HS-5 (cell line): Measurements from ENCODE around the gene STX3.
"Not testable (repeated sequence)": the region's sequence is repeated elsewhere in the genome, so short reads cannot be mapped to it uniquely, and the experiment has no call there.

ENCODE experiments used
- DNase-seq: peaks from one replicate; pipeline ENCODE4 v3.0.0-alpha.2; 2012; ENCODE audit warnings: low read depth

STX3 gene

DNA sequence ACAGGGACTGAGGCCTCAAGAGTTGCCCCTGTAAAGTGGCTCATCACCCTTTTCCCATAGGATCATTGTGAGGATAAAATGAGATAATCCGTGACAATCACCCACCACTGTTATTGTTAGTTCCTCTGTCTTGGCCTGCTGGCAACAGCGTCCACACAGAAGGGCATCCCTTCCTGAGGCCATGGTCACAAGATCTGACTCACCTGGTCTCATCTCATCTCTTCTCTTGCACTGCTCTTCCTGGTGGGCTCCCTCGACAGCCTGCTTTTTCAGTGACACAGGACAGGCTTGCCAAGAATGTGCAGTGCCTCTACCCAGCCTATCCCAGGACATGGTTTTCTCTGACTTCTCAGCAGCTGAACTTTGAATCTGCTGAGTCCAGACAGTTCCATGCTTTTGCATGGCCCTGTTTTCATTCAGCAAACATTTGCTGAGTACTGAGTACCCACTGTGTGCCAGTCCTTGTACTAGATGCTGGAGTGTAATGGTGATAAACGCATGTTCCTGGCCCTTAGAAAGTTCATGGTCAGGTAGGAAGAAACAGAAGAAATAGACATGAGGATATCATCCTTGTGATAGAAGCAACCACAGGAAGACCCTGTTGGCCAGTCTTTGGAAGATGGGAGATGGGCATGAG, 3.3 kb downstream of the STX3 start:
- DNase-seq: no peak

DNA sequence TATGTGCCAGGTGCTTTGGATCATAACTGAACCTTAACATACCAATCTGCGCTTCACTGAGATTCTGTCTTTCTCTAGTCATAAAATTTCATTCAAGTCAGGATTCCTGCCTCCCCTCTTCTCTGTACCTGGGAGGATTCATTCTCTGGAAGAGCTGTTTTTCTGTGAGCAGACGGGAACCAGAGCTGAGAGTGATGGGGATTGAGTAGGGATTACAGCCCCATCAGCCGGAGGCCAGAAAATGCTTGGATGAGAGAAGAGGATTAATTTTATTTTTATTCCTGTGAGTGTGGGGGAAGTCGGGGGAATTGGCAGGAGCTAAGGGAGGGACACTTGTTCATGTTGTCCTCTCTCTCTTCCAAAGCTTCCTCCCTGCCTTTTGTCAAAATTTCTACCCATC, 4.7 kb downstream of the STX3 start:
- no peak for DNase-seq

DNA sequence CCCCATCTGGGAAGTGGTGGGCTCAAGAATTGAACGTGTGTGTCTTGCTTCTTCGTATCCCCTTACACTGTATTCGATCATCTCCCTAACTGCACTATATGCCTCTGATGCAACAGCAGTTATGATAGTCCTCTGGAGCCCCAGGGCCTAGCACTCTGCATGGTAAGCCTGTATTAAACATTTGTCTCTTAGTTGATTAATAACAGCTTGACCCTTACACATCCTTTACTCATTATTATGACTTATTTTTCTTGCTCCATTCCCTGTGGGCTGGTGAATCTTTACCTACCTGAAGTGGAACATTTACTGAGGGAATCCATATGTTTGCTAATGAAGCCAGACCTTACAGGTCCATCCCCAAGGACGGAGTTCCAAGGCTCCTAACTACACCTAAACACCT, 5.6 kb downstream of the STX3 start:
- DNase-seq: no peak

DNA sequence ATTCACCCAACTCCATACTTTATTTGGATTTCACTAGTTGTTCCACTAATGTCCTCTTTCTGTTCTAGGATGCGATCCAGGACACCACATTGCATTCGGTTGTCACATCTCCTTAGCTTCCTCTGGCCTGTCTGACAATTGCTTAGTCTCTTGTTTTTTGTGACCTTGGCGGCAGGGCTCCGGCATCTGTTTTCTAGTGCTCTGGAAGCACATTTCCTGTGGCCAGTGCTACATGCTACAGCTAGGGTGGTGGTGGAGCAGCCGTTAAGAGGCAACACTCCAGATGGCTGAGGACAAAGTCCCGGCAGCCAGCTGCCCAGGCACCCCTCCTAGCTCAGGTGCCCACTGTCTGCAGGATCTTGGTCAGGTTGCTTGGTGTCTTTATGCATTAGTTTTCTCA, 6.8 kb downstream of the STX3 start:
- DNase-seq: no peak

DNA sequence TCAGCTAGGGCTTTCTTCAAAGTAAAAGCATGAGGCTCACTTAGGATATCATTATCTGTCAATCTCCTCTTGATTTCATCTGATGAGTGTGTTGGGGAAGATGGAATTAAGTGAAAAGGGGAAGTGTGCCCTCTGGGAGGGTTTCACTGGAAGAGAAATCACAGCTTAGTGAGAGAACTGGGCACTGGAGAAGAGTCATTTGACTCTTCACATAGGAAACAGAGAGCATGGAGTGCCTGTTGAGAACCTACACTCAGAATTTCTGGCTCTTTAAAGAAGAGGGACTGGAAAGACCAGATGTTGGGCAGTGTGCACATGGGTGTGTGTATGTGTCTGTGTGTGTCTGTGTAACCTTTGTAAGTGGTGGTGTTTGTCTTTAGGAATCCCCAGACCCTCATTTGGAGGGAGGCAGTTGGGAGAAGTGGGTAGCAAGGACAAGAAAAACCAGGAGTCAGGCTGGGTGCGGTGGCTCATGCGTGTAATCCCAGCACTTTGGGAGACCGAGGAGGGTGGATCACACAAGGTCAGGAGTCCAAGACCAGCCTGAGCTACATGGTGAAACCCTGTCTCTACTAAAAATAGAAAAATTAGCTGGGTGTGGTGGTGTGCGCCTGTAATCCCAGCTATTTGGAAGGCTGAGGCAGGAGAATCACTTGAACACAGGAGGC, 10.0 kb downstream of the STX3 start:
- DNase-seq: no peak

DNA sequence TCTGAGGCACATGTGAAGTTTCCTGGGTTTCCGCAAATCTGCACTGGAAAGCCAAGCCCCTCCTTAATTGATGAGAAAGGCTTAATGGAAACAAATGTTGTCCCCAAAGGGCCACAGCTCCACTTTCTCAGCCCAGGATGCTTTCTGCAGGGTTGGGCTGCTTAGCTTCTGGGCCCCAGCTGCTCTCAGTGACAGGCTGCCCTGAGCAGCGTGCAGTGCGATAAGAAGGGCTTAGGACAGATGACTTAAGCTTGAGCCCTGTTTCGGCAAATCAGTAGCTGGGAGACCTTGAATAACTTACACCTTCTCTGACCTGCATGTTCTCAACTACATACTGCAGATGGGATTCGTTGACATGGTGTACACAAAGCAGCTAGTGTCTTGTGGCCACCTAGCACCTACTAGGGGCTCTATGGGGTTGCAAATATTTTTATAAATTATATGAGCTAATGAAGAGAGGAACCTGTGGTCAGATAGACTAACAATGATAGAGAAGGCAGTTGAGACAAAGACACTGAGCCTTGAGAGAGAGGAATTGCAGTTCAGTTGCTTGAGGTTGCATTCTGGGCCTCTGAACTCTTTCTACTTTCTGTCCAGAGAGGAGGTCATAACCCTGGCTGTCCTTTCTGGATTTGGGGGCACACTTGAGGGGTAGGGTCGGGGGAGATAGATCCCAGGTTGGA, 11.5 kb downstream of the STX3 start:
- no peak for DNase-seq

DNA sequence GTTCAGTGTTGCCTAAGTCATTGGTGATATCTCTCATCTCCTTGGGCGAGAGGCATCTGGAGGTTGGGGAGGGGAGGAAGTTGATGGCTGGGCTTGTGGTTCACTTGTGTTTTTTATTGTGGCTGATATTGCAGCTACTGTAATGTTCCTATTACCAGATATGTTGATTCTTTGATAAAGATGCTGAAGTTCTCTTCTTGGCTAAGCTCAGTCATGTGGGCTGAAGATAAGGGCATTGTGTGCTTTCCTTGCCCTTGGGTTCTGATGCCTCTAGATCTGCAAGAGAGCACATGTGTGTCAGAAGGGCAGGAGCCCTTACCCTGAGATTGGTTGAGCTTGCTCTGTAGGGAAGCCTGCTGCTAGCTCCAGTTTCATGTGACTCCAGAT, 12.0 kb downstream of the STX3 start:
- DNase-seq: no peak

DNA sequence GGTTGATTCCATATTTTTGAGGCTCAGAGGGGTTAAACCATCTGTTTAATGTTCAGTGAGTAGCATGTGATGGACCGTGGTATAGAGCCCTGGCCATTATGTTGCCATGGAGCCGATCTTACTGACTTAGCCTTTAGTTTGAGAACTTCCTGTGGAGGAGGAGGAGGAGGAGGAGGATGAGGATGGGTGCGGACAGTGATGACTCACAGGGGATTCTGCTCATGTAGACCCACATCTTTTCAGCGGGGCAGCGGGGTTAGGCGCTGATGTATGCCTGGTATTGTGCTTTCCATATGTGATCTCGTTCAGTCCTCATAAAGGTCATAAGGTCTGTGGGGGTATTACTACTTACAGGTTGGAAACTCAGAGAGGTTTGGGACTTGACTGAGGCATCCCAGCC, 13.9 kb downstream of the STX3 start:
- no peak for DNase-seq

DNA sequence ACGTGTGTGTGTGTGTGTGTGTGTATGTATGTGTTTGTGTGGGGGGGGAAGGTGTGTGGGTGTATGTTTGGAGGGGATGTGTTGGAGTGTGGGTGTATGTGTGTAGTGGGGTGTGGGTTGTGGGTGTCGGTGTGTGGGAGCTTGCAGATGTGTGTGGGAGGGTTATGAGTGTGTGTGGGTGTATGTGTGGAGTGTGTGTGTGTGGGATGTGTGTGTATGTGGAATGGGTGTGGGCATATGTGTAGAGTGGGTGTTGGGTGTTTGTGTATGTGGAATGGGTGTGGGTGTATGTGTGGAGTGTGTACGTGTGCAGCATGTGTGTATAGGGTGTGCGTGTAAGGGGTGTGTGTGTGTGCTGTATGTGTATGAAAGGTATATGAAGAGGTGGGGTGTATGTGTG, 14.7 kb downstream of the STX3 start:
- no peak for DNase-seq

DNA sequence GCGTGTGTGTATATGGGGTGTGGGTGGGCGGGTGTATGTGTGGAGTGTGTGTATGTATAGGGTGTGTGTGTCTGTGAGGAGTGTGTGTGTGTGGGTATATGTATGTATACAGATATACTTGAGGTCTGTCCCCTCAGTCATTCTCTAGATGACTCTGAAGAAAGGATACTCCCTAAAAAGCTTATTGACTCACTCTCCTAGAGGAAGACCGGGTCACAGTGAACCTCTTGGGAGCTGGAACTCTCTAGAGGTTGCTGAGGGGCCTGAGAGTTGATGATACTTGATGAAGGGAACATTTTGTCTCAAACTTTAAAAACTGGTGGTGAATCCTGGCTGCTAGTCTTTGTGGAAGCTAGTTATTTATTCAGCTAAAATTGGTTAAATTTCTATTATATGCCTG, 15.1 kb downstream of the STX3 start:
- DNase-seq: no peak

DNA sequence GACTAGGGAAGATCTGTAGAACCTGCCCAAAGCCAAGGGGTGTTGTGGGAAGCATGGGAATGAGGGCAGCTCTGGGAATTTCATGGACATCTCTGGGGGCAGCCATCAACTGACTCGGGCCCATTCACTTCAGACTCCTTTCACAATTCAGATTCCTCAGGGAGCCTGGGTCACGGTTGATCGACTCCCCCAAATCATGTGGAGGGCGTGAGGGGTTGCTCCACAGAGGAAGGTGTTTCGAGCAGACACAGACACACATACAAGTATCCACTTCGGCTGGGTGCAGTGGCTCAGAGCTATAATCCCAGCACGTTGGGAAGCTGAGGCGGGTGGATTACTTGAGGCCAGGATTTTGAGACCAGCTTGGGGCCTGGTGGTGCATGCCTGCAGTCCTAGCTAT, 15.7 kb downstream of the STX3 start:
- no peak for DNase-seq

DNA sequence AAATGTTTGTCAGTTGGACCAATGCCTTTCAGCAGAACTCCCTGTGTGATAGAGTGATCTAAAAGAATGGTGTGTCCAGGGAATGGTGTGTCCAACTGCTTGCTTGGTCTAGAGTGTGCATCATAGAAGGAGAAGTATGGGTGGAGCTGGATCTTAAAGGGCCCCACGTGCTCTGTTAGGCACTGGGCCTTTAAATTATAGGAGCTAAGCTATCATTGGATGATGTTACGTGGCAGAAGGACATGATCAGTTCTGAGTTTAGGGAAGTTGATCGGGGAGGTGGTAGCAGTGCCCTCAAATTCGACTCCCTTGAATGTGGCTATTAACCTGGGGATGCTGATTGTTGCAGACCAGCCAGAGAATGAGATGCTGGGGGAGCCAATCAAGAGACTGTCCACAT, 16.4 kb downstream of the STX3 start:
- DNase-seq: no peak

DNA sequence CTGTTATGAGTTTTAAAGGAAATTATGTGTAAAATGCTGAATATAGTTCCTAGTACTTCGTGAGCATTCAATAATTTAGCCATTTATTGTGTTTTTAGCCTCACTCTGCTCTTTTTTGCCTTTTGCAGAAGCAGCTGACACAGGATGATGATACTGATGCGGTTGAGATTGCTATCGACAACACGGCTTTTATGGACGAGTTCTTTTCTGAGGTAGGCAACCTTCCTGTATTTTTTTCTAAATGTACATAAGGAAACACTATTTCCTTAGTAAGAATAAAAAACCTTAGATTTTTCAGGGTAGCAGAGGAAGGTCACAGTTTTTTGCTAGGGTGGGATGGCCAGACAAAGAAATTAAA, 17.9 kb downstream of the STX3 start:
- DNase-seq: no peak

DNA sequence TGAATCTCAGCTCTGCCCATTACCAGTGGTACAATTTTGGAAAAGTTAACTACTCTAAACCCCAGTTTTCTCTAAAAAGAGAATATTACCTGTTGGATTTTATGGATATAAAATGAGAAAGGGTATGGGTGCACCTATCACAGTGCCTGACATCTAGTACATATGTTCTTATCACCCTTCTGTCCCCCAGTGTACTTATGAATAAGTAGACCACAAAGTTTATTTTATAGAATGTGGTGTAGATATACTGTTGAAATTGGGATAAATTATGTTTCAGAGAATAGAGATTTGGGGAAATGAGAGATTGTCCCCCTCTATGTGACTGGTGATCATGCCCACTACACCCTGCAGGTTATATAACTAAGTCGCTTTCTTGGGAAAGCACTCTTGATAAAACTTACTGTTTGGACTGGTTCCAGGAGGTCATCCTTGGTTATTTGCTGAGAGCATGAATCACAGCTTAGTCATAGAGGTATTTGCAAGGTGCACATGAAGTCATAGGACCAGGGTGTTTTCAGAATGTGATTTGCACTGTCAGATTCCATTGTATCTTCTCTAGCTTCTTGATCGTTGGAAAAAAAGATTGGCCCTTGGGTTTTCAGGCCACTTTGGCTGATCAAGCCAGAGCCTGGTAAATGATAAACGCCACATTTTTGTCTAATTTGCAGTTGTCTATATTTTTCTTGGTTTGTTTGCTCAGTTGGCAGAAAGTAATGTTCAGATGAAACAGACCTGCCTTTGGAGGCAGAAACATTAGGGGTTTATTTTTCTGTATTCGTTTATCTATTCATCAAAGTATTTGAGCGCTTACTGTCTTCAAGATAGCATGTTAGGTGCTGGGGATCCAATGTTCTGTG, 21.3 kb downstream of the STX3 start:
- peak; percentile 73 for DNase-seq

DNA sequence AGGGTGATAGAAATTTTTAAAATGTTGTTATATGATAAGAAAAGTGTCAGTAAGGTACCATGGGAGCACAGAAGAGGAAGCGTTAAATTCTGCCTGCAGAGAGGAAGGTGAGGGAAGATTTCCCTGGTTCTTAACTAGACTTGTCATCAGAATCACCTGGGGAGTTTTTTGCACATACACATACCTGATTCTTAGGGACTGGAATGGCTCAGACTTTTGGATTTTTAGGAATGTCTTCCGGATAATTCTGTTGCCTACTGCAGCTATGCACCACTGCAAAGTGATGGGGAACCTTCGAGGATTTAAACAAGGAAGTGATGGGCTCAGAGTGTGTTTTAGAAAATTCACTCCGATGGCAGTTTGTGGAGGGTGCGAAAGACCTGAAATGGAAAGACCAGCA, 21.9 kb downstream of the STX3 start:
- DNase-seq: no peak

DNA sequence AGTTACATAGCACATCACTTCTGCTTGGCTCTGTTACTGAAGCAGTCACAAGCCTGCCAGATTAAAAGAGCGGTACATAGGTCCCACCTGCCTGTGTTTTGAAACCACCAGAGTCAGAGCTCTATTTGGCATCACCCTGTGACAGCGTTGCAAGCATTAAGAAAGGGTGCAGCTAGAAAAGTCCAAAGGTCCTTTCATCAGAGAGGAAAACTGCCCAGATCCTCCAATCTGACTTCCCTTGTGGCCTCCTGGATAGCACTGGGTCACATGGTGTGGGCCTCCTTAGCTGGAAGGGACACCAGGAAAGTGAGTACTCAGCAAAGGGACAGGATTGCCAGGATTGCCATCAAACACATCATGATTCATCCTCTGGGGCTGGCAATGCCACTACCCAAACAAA, 22.9 kb downstream of the STX3 start:
- no peak for DNase-seq

DNA sequence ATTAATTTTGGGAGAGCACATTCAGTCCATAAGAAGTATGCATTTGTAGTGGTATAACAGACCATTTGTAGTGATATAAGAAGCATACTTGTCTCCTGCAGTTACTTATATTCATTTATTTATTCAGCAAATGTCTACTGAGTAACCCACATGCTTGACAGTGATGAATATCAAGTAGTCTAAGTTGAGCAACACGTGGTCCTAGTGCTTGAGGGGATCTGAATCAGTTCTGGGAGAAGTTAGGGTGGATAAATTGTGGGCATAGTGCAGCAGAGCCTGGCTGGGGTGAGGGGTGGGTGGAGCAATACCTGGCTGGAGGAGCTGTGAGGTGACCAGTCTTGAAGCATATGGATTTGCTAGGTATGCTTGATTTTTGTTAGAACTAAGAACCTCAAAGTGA, 24.3 kb downstream of the STX3 start:
- no peak for DNase-seq

DNA sequence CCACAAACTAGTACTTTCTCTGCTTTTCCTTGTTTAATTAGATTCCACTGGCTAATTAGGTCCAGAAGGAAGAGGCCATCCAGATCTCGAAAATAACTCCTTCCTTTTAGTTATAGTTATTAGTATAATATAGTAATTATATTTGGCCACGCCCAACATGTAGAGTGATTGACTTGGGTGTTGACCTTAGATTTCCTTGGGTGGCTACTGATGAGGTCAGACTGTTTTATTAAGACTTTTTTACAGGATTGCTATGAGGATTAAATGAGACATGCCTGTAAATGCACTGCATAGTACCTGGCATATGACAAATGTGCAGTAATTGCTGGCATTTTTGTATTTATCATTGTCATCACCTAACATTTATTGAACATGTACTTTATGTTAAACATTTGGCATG, 26.9 kb downstream of the STX3 start:
- DNase-seq: no peak

DNA sequence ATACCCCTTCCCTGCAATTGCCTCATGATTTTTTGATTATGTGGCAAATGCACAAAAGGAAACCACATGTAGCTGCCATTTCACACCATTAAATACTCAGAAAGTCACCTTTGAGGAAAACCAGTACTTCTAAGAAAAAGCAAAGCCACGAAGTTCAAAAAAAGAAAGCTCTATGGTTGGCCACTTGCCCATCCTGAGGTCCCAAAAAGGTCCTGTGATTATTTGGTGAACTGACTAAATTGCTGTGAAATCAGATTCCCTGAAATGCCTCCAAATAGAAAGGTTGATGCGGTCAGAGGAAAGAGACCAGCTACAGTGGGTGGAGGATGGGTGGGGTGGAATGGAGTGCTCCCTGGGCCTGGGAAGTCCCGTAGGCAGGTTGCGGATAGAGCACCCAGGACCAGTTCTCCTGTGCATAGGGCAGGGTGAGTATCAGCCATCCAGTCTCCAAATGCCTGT, 28.5 kb downstream of the STX3 start:
- no peak for DNase-seq

DNA sequence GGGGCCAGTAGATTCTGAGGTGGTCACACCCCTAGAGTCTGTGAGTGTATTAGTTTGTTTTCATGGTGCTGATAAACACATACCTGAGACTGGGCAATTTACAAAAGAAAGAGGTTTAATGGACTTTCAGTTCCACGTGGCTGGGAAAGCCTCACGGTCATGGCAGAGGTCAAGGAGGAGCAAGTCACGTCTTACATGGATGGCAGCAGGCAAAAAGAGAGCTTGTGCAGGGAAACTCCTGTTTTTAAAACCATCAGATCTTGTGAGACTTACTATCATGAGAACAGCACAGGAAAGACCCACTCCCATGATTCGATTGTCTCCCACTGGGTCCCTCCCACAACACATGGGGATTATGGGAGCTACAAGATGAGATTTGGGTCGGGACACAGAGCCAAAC, 29.3 kb downstream of the STX3 start:
- DNase-seq: not testable (repeated sequence)

DNA sequence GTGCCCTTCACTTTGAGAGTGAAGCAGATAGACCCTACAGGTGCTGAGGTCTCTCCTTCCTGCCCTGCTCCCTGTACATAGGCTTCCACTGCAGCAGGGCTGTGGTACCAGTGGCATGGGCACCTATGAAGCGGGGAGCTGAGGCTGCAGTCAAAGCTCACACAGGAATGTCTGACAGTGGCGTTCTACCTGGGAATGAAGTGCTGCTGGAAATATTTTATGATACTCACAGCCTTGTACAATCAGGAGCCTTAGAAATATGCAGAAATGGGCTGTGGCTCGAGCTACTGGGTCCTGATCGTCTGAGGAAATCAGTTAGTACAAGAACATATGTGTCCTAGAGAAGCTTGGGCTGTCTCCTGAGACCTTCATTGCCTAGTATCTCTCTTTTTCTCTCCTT, 30.6 kb downstream of the STX3 start:
- no peak for DNase-seq

DNA sequence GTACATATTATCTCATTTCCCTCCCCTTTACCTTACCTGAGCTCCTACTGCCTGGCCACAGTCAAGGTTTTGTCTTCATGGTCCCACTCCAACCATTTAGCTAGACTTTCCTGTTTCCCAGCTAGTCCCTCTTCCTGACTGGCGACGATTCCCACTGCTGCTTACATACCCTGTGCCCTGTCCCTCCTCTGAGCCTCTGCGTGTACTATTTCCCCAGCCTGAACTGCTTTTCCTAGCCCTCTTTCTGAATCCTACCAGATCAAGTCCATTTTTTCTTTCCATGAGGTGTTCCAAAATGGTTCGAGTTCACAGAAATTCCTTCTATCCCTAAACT, 32.0 kb downstream of the STX3 start:
- DNase-seq: no peak

DNA sequence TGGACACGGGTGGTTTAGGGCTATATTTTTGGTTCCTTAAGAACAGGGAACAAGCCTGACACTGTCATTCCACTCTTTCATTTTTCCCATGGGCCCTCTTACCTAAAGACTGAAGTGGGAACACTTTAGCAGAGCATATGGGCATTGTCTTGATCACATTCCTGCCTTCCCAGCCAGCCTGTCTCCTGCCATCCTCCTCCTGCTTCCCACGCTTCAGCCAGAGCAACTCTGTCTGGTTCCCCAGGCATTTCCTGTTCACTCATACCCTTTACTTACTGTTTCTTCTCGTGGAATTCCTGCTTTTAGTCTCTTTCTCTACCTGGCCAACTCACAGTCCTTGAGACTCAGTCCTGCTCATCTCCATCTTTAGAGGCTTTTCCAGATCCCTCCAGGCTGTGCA, 32.6 kb downstream of the STX3 start:
- no peak for DNase-seq
